Gastrocnemius medialis (tissue), 4 donors: ENCODE measurements around the gene MTARC1.

Source experiments
- POLR2A ChIP-seq, 2 donors: fragments of 450-650 bp; IDR thresholded peaks; one replicate each; pipeline ENCODE4 v1.6.1; 2017; ENCODE audit warnings: antibody characterized with exemption in 2 of 2, mild to moderate bottlenecking in 2 of 2, moderate library complexity in 2 of 2
- TF ChIP-seq, protein P1 (sequence below), 5 experiments: fragments of 450-650 bp in 3 of 5; fragments of 200-600 bp in 2 of 5; sonication (generic) in 2 of 5; IDR thresholded peaks in 4 of 5; conservative IDR thresholded peaks in 1 of 5; 1 replicate in 4 of 5; 2 replicates in 1 of 5; pipeline ENCODE4 v1.5.1; 2016 to 2019; ENCODE audit warnings: antibody characterized with exemption in 5 of 5, mild to moderate bottlenecking in 3 of 5, moderate library complexity in 3 of 5

- TF ChIP-seq, protein P1, sequence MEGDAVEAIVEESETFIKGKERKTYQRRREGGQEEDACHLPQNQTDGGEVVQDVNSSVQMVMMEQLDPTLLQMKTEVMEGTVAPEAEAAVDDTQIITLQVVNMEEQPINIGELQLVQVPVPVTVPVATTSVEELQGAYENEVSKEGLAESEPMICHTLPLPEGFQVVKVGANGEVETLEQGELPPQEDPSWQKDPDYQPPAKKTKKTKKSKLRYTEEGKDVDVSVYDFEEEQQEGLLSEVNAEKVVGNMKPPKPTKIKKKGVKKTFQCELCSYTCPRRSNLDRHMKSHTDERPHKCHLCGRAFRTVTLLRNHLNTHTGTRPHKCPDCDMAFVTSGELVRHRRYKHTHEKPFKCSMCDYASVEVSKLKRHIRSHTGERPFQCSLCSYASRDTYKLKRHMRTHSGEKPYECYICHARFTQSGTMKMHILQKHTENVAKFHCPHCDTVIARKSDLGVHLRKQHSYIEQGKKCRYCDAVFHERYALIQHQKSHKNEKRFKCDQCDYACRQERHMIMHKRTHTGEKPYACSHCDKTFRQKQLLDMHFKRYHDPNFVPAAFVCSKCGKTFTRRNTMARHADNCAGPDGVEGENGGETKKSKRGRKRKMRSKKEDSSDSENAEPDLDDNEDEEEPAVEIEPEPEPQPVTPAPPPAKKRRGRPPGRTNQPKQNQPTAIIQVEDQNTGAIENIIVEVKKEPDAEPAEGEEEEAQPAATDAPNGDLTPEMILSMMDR (IDR thresholded peaks at IDR 0.05 in 4 of 5, conservative IDR thresholded peaks at IDR 0.05 in 1 of 5) = no peak
- TF ChIP-seq POLR2A (IDR thresholded peaks at IDR 0.05) = no peak
Measured at GRCh38 chr1:220817907-220818306, 31.2 kb downstream of the MTARC1 start.
